Measurements from ENCODE around the gene PHKB.

GRCh38 chr16:47446431-47446830 is 14.7 kb upstream of the PHKB start:
- TF ChIP-seq CTCF (IDR thresholded peaks at IDR 0.05) (no peak), EZH2 (IDR thresholded peaks at IDR 0.05; ENCODE audit: borderline replicate concordance, insufficient read depth, low read depth, low read length, poor library complexity, severe bottlenecking) (no peak)

All from B cell (primary cell).